Esophagus squamous epithelium (tissue), 4 donors: ENCODE measurements around the gene MTA1.

Experiments used
- POLR2A ChIP-seq, 4 donors: fragments of 450-650 bp; IDR thresholded peaks; one replicate each; pipeline ENCODE4 v1.6.1; 2017; ENCODE audit warnings: antibody characterized with exemption in 4 of 4, mild to moderate bottlenecking in 4 of 4, moderate library complexity in 3 of 4
- TF ChIP-seq, protein P1 (sequence below), 6 experiments: fragments of 450-650 bp in 4 of 6; fragments of 200-600 bp in 2 of 6; sonication (generic) in 2 of 6; IDR thresholded peaks; one replicate each; pipeline ENCODE4 v1.5.1; 2016 to 2019; ENCODE audit warnings: antibody characterized with exemption in 6 of 6, mild to moderate bottlenecking in 4 of 6, moderate library complexity in 4 of 6

DNA sequence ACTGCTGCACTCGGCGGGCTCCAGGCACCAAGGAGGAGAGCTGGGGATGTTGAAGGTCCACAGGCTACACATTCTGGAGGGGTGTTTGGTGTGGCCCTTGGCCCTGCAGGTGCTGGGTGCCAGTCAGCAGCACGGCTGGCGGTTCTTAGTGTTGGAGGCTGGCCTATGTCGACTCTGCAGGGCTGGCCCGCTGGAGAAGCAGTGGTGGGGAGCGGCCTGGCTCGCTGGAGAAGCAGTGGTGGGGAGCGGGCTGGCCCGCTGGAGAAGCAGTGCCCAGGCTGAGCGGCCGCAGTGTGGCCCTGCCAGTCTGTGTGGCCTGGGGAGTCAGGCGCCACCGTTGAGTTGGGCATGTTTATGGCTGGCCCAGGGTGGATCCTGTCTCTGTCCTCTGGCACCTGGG lies 27.3 kb downstream of the MTA1 start:
- TF ChIP-seq, protein P1, sequence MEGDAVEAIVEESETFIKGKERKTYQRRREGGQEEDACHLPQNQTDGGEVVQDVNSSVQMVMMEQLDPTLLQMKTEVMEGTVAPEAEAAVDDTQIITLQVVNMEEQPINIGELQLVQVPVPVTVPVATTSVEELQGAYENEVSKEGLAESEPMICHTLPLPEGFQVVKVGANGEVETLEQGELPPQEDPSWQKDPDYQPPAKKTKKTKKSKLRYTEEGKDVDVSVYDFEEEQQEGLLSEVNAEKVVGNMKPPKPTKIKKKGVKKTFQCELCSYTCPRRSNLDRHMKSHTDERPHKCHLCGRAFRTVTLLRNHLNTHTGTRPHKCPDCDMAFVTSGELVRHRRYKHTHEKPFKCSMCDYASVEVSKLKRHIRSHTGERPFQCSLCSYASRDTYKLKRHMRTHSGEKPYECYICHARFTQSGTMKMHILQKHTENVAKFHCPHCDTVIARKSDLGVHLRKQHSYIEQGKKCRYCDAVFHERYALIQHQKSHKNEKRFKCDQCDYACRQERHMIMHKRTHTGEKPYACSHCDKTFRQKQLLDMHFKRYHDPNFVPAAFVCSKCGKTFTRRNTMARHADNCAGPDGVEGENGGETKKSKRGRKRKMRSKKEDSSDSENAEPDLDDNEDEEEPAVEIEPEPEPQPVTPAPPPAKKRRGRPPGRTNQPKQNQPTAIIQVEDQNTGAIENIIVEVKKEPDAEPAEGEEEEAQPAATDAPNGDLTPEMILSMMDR (IDR thresholded peaks at IDR 0.05), result no peak
- no peak for TF ChIP-seq POLR2A (IDR thresholded peaks at IDR 0.05)
